ENCODE data around the gene APRT. TPM values are rescaled to one million over a fixed set of nuclear protein-coding genes. Genes with fewer than 3 reads are reported as not detected.

APRT gene
- total RNA-seq, 1 donor from 2014 or later: 53.4 TPM

- H3K27ac ChIP-seq: no peak overlapping the region
- no peaks in the 10 kb centered on the region for H3K27me3 ChIP-seq
- H3F3A ChIP-seq (ENCODE audit: low read depth): no peaks in the 10 kb centered on the region
- Mint-ChIP-seq H3K36me3 (no peaks in the 10 kb centered on the region), H3K4me1 (peaks cover 3% of the 10 kb centered on the region), H3K27ac (no peak overlapping the region), H3K27me3 (ENCODE audit: insufficient read depth, low read depth) (peaks cover 8% of the 10 kb centered on the region), H3K9me3 (no peaks in the 10 kb centered on the region), H3K4me3 (no peak overlapping the region)
- no peaks in the 10 kb centered on the region for H3K9me3 ChIP-seq (ENCODE audit: low read depth)
- H2AFZ ChIP-seq (replicated peaks): no peak overlapping the region
- no peaks in the 10 kb centered on the region for H3K79me2 ChIP-seq (ENCODE audit: low read depth)
- H4K20me1 ChIP-seq (ENCODE audit: low read depth): peaks cover 4% of the 10 kb centered on the region
- H3K9ac ChIP-seq: no peak overlapping the region
- no peaks in the 10 kb centered on the region for H3K4me1 ChIP-seq
- H3K4me3 ChIP-seq: no peak overlapping the region
- TF ChIP-seq EZH2phosphoT487 (IDR thresholded peaks at IDR 0.05) (no peak), CTCF (IDR thresholded peaks at IDR 0.05) (no peak), EZH2 (IDR thresholded peaks at IDR 0.05) (no peak)
- no peaks in the 10 kb centered on the region for H3K36me3 ChIP-seq
- no peak overlapping the region for H3K4me2 ChIP-seq
- DNase-seq (ENCODE audit: low spot score): no peak
These were observed 30.0 kb upstream of the APRT start for GRCh38 chr16:88841521-88842307.

- Histone ChIP-seq H4K20me1 (ENCODE audit: low read depth) (peaks cover 4% of the 10 kb centered on the region), H3K27me3 (no peaks in the 10 kb centered on the region), H3K4me2 (no peak overlapping the region), H3K4me1 (no peaks in the 10 kb centered on the region), H3K79me2 (ENCODE audit: low read depth) (no peaks in the 10 kb centered on the region), H3K9ac (no peak overlapping the region), H2AFZ (replicated peaks) (no peak overlapping the region), H3F3A (ENCODE audit: low read depth) (no peaks in the 10 kb centered on the region), H3K4me3 (no peak overlapping the region), H3K9me3 (ENCODE audit: low read depth) (no peaks in the 10 kb centered on the region), H3K36me3 (no peaks in the 10 kb centered on the region), H3K27ac (no peak overlapping the region)
- Mint-ChIP-seq H3K27ac (no peak overlapping the region), H3K36me3 (no peaks in the 10 kb centered on the region), H3K4me1 (peaks cover 3% of the 10 kb centered on the region), H3K27me3 (ENCODE audit: insufficient read depth, low read depth) (peaks cover 8% of the 10 kb centered on the region), H3K4me3 (no peak overlapping the region), H3K9me3 (no peaks in the 10 kb centered on the region)
- DNase-seq (ENCODE audit: low spot score): no peak
- no peak for TF ChIP-seq EZH2phosphoT487 (IDR thresholded peaks at IDR 0.05)
- TF ChIP-seq EZH2 (IDR thresholded peaks at IDR 0.05): no peak
- no peak for TF ChIP-seq CTCF (IDR thresholded peaks at IDR 0.05)
These were observed 29.0 kb upstream of the APRT start for GRCh38 chr16:88840600-88841215.

GRCh38 chr16:88839745-88840599, 28.2 kb upstream of the APRT start:
- Histone ChIP-seq H3K27me3 (no peaks in the 10 kb centered on the region), H3K4me2 (no peak overlapping the region), H3K9me3 (ENCODE audit: low read depth) (no peaks in the 10 kb centered on the region), H3K36me3 (no peaks in the 10 kb centered on the region), H3K9ac (no peak overlapping the region), H4K20me1 (ENCODE audit: low read depth) (peaks cover 4% of the 10 kb centered on the region), H2AFZ (replicated peaks) (no peak overlapping the region), H3K27ac (no peak overlapping the region), H3K4me3 (no peak overlapping the region), H3F3A (ENCODE audit: low read depth) (no peaks in the 10 kb centered on the region), H3K79me2 (ENCODE audit: low read depth) (no peaks in the 10 kb centered on the region), H3K4me1 (no peaks in the 10 kb centered on the region)
- TF ChIP-seq CTCF (IDR thresholded peaks at IDR 0.05) (no peak), EZH2 (IDR thresholded peaks at IDR 0.05) (no peak), EZH2phosphoT487 (IDR thresholded peaks at IDR 0.05) (no peak)
- no peaks in the 10 kb centered on the region for H3K9me3 Mint-ChIP-seq
- H3K27ac Mint-ChIP-seq: no peak overlapping the region
- H3K27me3 Mint-ChIP-seq (ENCODE audit: insufficient read depth, low read depth): peaks cover 8% of the 10 kb centered on the region
- no peak for DNase-seq (ENCODE audit: low spot score)
- peaks cover 3% of the 10 kb centered on the region for H3K4me1 Mint-ChIP-seq
- no peak overlapping the region for H3K4me3 Mint-ChIP-seq
- no peaks in the 10 kb centered on the region for H3K36me3 Mint-ChIP-seq

Measured in neural progenitor cell (in vitro differentiated cells).